ENCODE measurements around the gene MNDA. TPM values are rescaled to one million over a fixed set of nuclear protein-coding genes. Genes with fewer than 3 reads are reported as not detected.

MNDA gene
- total RNA-seq (10 to 100 TPM in 2 of 9 donors, 1 to 10 TPM in 7; 1.6 to 38.0 (median 3.3) TPM), polyA plus RNA-seq (1 to 10 TPM; 1.1 to 1.8 TPM)
- long read RNA-seq, donor 1, partial matches to known transcripts: 0 of 1 reads
- long read RNA-seq, donor 1, other reads (novel, unspliced or antisense): 0 of 1 reads
- long read RNA-seq, donor 2, partial matches to known transcripts: 0 of 1 reads
- long read RNA-seq, donor 2, other reads (novel, unspliced or antisense): 0 of 1 reads
- long read RNA-seq, donor 3, partial matches to known transcripts: 1 of 3 reads
- long read RNA-seq, donor 3, other reads (novel, unspliced or antisense): 0 of 3 reads

DNA sequence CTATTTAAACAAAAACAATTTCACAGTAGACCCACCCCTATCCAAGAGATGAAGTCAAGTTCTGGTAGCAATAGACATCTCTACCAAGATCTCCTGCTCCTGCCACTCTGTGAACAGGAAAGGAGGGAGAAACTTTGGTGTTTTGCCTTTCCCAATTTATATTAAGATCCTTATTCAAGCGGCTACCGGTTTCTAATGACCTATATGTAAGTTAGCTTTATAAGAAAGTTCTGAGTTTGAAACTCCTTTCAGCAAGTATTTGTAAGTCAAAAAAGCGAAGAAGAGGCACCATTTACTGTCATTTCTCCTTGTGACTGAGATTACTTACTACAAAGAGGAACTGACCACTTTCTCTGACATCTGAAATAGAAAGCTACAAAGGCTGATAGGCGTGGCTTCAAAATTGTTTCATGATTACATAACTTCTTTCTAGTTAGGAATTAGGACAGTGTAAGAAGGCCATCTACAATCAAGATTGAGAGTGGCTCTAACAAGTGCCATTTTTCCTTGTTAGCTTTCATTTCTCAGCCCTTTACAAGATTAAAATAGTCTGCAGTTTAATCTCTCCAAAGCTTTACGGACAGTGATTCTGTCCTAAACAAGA is at the start of gene MNDA:
MNDA (plus strand) TSS at position 448 of the 604 bp plus-strand sequence. CDS start 10,803 bp downstream, outside the sequence.
- Histone ChIP-seq H3K27ac (peak within 1 kb of the TSS in 5 of 12 donors; percentile 25 to 90 (median 33)), H3K4me1 (peaks cover 0 to 16% (median 0%) of the 10 kb centered on the region in 12 donors), H3K4me3 (peak within 1 kb of the TSS in 7 of 12 donors; percentile 14 to 56 (median 26)), H3K36me3 (no peaks in the 10 kb centered on the region), H3K9me3 (peaks cover 0 to 9% (median 0%) of the 10 kb centered on the region in 12 donors), H3K27me3 (no peaks in the 10 kb centered on the region)
- no peak for TF ChIP-seq POLR2A (IDR thresholded peaks at IDR 0.05)
- TF ChIP-seq, protein P1, sequence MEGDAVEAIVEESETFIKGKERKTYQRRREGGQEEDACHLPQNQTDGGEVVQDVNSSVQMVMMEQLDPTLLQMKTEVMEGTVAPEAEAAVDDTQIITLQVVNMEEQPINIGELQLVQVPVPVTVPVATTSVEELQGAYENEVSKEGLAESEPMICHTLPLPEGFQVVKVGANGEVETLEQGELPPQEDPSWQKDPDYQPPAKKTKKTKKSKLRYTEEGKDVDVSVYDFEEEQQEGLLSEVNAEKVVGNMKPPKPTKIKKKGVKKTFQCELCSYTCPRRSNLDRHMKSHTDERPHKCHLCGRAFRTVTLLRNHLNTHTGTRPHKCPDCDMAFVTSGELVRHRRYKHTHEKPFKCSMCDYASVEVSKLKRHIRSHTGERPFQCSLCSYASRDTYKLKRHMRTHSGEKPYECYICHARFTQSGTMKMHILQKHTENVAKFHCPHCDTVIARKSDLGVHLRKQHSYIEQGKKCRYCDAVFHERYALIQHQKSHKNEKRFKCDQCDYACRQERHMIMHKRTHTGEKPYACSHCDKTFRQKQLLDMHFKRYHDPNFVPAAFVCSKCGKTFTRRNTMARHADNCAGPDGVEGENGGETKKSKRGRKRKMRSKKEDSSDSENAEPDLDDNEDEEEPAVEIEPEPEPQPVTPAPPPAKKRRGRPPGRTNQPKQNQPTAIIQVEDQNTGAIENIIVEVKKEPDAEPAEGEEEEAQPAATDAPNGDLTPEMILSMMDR (IDR thresholded peaks at IDR 0.05): no peak
- no peak for DNase-seq
- intact Hi-C loops (cut with DNase I): no loop called here
- WGBS, 4 donors: 74 to 82% (median 78%) methylated on average over 5 of the region's 5 CpGs
- peak in 3 of 4 donors; percentile 46 to 60 (median 49) for ATAC-seq

DNA sequence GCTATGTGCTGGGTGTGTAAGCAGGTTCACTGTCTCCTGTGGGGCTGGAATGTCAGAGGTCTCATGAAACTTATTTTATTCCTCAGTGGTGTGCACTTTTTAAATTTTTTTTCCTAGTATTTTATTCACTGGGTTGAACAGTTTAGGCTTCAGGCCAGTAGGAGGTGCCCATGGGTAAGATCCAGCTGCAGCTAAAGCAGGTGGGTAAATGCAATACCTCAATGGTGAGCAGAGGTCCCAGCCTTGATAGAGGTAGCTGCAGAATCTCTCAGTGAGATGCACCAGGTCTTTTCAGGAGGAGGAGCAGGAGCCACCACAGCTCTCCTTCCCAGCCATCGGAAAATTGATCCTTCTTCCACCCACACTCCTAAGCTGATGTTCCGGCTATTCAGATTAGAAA is 37.5 kb upstream of the MNDA start:
- Histone ChIP-seq H3K4me1 (no peaks in the 10 kb centered on the region), H3K27ac (no peak overlapping the region), H3K4me3 (no peak overlapping the region), H3K36me3 (no peaks in the 10 kb centered on the region), H3K27me3 (peaks cover 0 to 15% (median 0%) of the 10 kb centered on the region in 9 donors), H3K9me3 (no peaks in the 10 kb centered on the region)
- no peak for DNase-seq
- TF ChIP-seq, protein P1 (IDR thresholded peaks at IDR 0.05): peak in 1 of 12 donors; percentile 31
- no peak for TF ChIP-seq POLR2A (IDR thresholded peaks at IDR 0.05)
- 71 to 90% (median 77%) methylated on average over 2 of the region's 2 CpGs for WGBS, 4 donors
- intact Hi-C loops (cut with DNase I): no loop called here
- ATAC-seq: no peak

DNA sequence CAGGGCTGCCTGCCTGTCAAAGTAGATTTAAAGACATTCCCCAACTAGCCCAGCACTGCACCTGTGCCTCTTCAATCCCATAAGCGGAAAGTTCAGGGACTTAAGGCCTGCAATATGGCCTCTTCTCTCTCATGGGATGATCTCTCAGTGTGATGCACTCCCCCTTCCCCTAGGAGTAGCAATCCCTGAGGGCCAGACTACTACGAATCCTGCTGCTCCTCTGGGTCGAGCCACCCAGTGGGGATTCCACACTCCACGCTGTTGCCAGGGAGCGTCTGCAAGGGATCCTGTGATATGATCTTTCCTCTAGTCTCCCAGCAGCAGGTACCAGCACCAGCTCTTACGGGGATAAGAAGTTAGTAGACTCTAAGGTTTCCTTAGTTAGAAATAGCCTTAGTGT is 36.9 kb upstream of the MNDA start:
- Histone ChIP-seq H3K27me3 (peaks cover 0 to 15% (median 0%) of the 10 kb centered on the region in 9 donors), H3K4me3 (no peak overlapping the region), H3K9me3 (no peaks in the 10 kb centered on the region), H3K4me1 (no peaks in the 10 kb centered on the region), H3K27ac (no peak overlapping the region), H3K36me3 (no peaks in the 10 kb centered on the region)
- DNase-seq (no peak), ATAC-seq (no peak)
- intact Hi-C loops (cut with DNase I): no loop called here
- 62 to 74% (median 66%) methylated on average over 6 of the region's 6 CpGs for WGBS, 4 donors
- TF ChIP-seq, protein P1 (IDR thresholded peaks at IDR 0.05): no peak
- no peak for TF ChIP-seq POLR2A (IDR thresholded peaks at IDR 0.05)

DNA sequence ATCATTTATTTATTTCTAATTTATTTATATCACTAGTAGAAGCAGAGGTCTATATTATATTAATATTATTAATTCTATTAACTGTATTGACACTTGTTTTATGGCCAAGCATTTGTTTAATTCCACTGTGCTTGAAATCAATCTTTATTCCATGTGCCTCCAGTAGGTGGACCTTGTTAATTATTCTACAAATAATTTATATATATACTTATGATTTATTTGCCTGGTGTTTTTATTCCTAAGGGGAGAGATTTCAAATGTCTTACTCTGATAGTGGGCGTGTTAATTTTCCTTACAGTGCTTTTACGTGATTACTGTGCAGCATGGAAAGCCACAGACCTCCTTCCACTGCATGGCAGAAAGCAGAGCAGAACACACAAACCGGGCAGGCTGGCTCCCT is 32.6 kb upstream of the MNDA start:
- Histone ChIP-seq H3K4me3 (no peak overlapping the region), H3K36me3 (no peaks in the 10 kb centered on the region), H3K4me1 (peaks cover 0 to 30% (median 0%) of the 10 kb centered on the region in 12 donors), H3K27ac (no peak overlapping the region), H3K9me3 (no peaks in the 10 kb centered on the region), H3K27me3 (peaks cover 0 to 15% (median 0%) of the 10 kb centered on the region in 9 donors)
- ATAC-seq: no peak
- no peak for DNase-seq
- no peak for TF ChIP-seq POLR2A (IDR thresholded peaks at IDR 0.05)
- TF ChIP-seq, protein P1 (IDR thresholded peaks at IDR 0.05): peak in 2 of 12 donors; percentile 5 to 11
- intact Hi-C loops (cut with DNase I): no loop called here
- 55 to 79% (median 70%) methylated on average over 3 of the region's 3 CpGs for WGBS, 4 donors

Measured in heart left ventricle (tissue), 16 donors.